ENCODE measurements around the gene CXCR6. TPM values are rescaled to one million over a fixed set of nuclear protein-coding genes. Genes with fewer than 3 reads are reported as not detected.

CXCR6 gene
- total and polyA plus RNA-seq, 7 donors = 0.05 to 0.50 (median 0.10) TPM; not detected in 4

DNA sequence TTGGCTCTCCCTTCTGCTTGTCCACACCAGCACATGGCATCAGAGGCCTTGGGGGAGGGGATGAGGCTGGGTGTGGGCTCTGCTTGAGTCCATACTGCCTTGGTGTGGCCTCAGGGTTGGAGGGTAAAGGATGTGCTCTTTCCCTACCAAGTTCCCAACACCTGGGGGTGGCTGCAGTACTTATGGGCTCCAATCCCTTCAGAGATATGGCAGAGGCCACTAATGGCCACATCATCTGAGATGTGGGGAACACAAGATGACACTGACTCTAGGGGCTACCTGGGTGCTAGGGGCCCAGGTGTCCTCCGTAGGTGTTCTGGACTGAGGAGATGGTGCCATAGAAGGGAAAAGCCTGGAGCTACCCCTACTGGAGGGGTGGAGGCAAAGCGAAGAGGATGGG, 6.9 kb downstream of the CXCR6 start:
- WGBS, 3 donors = 93 to 100% (median 98%) methylated on average over 2 of the region's 2 CpGs
- peaks cover 7 to 99% of the 10 kb centered on the region in 2 donors for H3K36me3 ChIP-seq (ENCODE audit: insufficient read depth in 1 of 2, low read depth in 1 of 2)
- H3K4me1 ChIP-seq = peaks cover 3% of the 10 kb centered on the region
- intact Hi-C loops (cut with DNase I) = no loop called here
- DNase-seq (no peak), ATAC-seq (no peak)
- H3K27ac ChIP-seq = peak overlapping the region; percentile 32
- H3K9me3 ChIP-seq = no peaks in the 10 kb centered on the region
- H3K4me3 ChIP-seq = no peak overlapping the region
- no peaks in the 10 kb centered on the region for H3K27me3 ChIP-seq (ENCODE audit: insufficient read depth in 3 of 3, low read length in 2 of 3)
- TF ChIP-seq, protein P1, sequence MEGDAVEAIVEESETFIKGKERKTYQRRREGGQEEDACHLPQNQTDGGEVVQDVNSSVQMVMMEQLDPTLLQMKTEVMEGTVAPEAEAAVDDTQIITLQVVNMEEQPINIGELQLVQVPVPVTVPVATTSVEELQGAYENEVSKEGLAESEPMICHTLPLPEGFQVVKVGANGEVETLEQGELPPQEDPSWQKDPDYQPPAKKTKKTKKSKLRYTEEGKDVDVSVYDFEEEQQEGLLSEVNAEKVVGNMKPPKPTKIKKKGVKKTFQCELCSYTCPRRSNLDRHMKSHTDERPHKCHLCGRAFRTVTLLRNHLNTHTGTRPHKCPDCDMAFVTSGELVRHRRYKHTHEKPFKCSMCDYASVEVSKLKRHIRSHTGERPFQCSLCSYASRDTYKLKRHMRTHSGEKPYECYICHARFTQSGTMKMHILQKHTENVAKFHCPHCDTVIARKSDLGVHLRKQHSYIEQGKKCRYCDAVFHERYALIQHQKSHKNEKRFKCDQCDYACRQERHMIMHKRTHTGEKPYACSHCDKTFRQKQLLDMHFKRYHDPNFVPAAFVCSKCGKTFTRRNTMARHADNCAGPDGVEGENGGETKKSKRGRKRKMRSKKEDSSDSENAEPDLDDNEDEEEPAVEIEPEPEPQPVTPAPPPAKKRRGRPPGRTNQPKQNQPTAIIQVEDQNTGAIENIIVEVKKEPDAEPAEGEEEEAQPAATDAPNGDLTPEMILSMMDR (IDR thresholded peaks at IDR 0.05) = no peak

GRCh38 chr3:45950686-45951600, 7.7 kb downstream of the CXCR6 start:
- Histone ChIP-seq H3K27me3 (ENCODE audit: insufficient read depth in 3 of 3, low read length in 2 of 3) (no peaks in the 10 kb centered on the region), H3K4me3 (no peak overlapping the region), H3K4me1 (no peaks in the 10 kb centered on the region), H3K36me3 (ENCODE audit: insufficient read depth in 1 of 2, low read depth in 1 of 2) (peaks cover 3 to 100% of the 10 kb centered on the region in 2 donors), H3K27ac (peak overlapping the region; percentile 32), H3K9me3 (no peaks in the 10 kb centered on the region)
- no peak for DNase-seq
- intact Hi-C loops (cut with DNase I) = no loop called here
- WGBS, 3 donors = 94 to 96% (median 95%) methylated on average over 6 of the region's 6 CpGs
- TF ChIP-seq, protein P1 (IDR thresholded peaks at IDR 0.05) = no peak
- peak in 2 of 4 donors; percentile 11 to 19 for ATAC-seq

GRCh38 chr3:45951946-45952345, 8.7 kb downstream of the CXCR6 start:
- H3K9me3 ChIP-seq = no peaks in the 10 kb centered on the region
- DNase-seq (no peak), ATAC-seq (no peak)
- H3K27ac ChIP-seq = no peak overlapping the region
- TF ChIP-seq, protein P1 (IDR thresholded peaks at IDR 0.05) = no peak
- no peak overlapping the region for H3K4me3 ChIP-seq
- intact Hi-C loops (cut with DNase I) = no loop called here
- H3K27me3 ChIP-seq (ENCODE audit: insufficient read depth in 3 of 3, low read length in 2 of 3) = no peaks in the 10 kb centered on the region
- H3K4me1 ChIP-seq = no peaks in the 10 kb centered on the region
- WGBS, 3 donors = 76 to 83% (median 80%) methylated on average over 6 of the region's 6 CpGs
- H3K36me3 ChIP-seq (ENCODE audit: insufficient read depth in 1 of 2, low read depth in 1 of 2) = peaks cover 3 to 100% of the 10 kb centered on the region in 2 donors

GRCh38 chr3:45952456-45952855, 9.2 kb downstream of the CXCR6 start:
- WGBS, 3 donors = 62 to 94% (median 75%) methylated on average over 4 of the region's 4 CpGs
- TF ChIP-seq, protein P1 (IDR thresholded peaks at IDR 0.05) = no peak
- H3K4me3 ChIP-seq = no peak overlapping the region
- DNase-seq (no peak), ATAC-seq (no peak)
- H3K27me3 ChIP-seq (ENCODE audit: insufficient read depth in 3 of 3, low read length in 2 of 3) = no peaks in the 10 kb centered on the region
- intact Hi-C loops (cut with DNase I) = no loop called here
- no peak overlapping the region for H3K27ac ChIP-seq
- no peaks in the 10 kb centered on the region for H3K9me3 ChIP-seq
- peaks cover 4% of the 10 kb centered on the region for H3K4me1 ChIP-seq
- H3K36me3 ChIP-seq (ENCODE audit: insufficient read depth in 1 of 2, low read depth in 1 of 2) = peaks cover 3 to 100% of the 10 kb centered on the region in 2 donors

All from psoas muscle (tissue), 8 donors.